GM19023 (cell line): ENCODE measurements around the gene SPACDR.
A peak's percentile ranks its signal among the peaks of the same experiment; 100 is the strongest.

ENCODE experiments used
- ATAC-seq: cut with Tn5 transposase; IDR thresholded peaks from one replicate; pipeline ENCODE4 v1.9.1; 2021; ENCODE audit warnings: mild to moderate bottlenecking, moderate library complexity; ENCODE audit not compliant: unreplicated experiment

SPACDR gene

DNA sequence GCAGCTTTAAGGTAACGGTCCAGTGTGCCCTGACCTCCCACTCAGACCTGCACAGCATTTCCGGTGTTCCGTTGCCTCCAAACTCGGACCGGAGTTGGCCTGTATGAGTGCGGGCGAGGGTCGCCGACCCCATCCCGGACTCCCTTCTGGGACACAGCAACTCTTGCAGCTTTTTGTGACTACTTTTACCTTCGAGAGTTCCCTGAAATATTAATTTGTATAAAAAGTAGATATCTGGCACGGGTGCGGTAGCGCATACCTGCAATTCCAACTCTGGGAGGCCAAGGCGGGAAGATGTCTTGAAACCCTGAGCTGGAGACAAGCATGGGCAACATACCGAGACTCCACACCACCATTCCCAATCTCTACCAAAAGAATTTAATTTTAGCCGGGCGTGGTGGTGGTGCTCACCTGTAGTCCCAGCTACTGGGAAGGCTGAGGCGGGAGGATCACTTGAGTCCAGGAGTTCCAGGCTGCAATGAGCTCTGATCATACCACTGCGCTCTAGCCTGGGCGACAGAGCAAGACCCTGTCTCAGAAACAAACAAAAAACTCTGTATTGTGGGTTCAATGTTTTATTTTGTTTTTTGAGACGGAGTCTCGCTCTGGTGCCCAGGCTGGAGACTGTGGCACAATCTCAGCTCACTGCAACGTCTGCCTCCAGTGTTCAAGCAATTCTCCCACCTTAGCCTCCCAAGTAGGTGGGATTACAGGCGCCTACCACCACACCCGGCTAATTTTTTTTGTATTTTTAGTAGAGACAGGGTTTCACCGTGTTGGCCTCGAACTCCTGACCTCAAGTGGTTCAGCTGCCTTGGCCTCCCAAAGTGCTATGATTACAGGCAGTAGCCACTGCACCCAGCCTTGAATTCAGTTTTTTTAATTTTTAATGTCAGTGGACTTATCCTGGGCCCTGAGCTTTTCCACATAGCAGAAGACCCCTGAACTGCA, 26.6 kb downstream of the SPACDR start:
- no peak for ATAC-seq

DNA sequence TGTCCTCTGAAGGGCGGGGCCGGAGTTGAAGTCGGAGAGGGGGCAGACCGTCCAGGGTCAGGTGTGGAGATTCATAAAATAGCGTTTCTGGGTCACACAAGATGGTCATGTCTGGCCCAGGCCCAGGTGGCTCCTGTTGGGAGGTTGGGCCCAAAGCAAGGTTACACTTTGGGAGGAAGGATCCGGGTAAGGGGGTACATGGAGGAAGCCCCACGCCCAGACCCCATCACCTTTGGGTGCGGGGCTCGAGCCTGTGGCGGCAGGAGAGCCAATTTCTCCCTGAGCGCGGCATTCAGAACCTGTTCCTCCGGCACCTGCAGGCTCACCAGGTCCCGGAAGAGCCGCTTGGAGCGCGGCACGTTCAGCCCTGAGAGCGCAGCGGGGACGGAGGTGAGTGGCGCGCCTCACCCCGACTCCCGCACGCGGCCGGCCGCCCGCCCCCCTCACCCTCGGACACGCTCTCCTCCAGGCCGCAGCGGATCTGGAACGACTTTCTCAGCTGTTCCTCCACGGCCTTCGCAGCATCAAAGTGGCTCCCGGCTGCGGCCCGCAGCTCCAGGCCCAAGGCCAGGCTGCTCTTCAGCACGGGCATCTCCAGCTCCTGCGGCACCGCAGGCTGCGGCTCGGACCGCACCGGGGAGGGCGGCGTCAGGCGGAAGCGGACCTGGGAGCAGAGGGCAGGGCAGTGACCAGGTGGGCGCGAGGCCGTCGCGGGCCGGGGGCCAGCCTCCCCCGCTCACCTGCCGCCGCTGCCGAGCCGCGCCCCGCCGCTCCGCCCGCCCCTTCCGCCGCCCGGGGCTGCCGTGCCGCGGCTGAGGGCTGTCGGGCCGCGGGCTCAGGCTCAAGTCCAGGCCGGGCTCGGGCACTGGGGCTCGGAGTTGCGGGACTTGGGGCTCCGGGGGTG, 28.4 kb downstream of the SPACDR start:
- peak; percentile 15 for ATAC-seq

DNA sequence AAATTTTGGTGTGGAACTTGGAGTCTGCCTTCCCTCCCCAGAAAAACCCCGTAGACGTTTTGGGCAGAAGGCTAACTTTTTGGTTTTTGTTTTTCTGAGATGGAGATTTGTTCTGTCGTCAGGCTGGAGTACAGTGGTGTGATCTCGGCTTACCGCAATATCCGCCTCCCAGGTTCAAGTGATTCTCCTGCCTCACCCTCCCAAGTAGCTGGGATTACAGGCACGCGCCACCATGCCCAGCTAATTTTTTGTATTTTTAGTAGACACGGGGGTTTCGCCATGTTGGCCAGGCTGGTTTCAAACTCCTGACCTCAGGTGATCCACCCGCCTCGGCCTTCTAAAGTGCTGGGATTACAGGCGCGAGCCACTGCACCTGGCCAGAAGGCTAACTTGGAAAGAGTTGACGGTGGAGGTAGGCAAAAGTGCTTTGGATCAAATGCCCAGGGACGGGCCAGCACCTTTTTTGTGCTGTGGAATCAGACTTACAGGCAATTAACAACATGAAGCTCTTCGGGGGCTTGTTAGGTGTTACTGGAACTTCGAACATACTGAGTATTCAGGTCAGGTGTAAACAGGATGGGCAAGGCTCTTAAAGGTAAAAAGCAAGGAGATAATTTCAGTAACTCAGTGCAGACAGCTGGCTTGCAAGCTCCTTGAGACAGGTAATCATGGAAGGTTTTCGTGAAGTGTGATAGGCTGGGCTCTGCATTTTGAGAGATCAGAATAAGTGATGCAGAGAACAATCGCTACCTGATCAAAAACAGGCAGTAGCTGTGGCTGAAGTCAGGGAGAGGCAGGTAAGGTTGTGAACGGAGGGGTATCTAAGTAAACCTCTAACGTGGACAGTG, 29.5 kb downstream of the SPACDR start:
- no peak for ATAC-seq

DNA sequence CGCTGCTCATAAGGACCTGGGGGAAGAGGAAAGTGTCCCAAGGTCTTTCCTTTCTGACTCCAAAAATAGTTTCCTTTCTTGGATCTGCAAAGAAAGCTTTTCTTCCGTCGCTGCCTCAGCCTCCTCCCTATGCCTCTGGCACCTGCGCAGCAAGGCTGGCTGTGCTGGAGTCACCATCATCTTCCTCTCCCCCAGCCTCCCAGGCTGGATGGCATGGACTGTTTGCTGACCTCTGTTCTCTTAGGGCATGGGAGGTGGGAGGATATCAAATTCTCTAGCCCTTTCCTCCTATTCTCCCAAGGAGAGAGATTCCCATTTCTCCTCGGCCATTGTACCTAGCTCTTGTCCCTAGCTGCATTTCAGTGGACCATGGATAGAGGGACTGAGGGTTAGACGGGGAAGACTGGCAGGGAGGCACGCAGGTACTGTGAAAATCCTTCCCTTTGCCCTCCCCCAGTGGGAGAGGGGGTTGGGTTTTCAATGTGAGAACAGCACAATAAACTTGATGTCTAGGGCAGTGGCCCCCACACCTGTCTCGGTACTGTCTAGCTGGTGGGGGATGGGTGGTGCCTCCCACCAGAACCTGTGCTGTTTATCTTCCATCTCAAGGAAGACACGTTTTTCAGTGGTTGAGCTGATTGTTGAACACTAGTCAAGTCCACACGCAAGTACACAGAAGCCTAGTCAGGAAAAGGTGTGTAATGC, 30.3 kb downstream of the SPACDR start:
- ATAC-seq, result no peak

DNA sequence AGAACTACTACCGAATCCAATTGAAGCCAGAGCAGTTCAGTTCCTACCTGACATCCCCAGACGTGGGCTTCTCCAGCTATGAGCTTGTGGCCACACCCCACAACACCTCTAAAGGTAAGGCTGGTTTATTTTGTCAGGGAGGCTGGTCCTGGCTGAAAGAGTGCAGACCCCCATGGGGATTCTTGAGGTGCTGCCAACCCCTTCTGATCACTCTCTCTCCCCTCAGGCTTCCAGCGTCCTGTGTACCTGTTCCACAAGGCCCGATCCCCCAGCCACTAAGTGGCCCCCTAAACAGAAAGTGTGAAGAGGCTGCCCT, 30.8 kb downstream of the SPACDR start:
- ATAC-seq, result no peak

DNA sequence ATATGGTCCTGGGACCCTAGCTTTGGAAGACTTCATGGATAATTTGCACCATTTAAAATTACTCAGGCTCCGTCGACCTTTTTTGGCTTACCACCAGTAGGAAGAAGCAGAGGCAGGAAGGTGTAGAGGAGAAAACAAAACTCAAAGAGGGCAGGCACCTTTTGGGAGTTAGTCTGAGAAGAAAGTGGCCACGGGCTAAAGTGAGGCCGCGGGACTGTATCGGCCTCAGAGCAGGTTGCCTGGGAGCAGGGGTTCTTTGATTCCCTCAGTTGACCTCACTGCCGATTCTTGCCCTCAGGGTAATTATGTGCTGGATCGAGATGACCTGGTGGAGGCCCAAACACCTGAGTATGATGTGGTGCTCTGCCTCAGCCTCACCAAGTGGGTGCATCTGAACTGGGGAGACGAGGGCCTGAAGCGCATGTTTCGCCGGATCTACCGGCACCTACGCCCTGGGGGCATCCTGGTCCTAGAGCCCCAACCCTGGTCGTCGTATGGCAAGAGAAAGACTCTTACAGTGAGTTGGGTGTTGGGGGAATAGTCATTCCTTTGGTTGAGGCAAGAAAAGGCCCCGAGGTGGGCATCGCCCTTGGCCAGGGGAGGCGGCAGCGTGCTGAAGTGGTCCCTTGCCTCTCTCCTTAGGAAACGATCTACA, 31.3 kb downstream of the SPACDR start:
- ATAC-seq, result no peak

DNA sequence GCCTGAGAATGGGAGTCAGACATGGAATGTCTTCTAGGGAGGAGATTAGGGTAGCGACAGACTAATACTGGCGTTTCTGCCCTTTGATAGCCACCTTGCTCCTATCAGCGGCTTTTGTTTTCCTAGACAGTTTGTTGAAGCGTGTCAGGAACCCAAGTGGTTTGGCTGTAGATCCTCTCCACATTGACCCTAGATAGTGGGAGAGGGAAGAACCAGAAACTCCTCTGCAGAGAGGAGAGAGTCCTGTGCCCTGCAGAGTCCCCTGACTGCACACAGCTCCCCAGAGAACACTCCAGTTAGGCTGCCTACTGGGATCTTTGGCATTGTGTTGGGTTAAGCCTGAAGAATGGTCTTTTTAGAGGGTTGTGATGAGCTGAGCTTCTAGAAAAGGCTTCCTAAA, 32.0 kb downstream of the SPACDR start:
- ATAC-seq, result no peak

DNA sequence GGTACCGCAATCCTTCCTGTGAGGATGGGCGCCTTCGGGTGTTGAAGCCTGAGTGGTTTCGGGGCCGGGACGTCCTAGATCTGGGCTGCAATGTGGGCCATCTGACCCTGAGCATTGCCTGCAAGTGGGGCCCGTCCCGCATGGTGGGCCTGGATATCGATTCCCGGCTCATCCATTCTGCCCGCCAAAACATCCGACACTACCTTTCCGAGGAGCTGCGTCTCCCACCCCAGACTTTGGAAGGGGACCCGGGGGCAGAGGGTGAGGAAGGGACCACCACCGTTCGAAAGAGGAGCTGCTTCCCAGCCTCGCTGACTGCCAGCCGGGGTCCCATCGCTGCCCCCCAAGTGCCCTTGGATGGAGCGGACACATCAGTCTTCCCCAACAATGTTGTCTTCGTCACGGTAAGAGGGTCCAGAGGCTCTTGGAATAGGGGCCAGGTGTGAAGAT, 32.7 kb downstream of the SPACDR start:
- no peak for ATAC-seq

DNA sequence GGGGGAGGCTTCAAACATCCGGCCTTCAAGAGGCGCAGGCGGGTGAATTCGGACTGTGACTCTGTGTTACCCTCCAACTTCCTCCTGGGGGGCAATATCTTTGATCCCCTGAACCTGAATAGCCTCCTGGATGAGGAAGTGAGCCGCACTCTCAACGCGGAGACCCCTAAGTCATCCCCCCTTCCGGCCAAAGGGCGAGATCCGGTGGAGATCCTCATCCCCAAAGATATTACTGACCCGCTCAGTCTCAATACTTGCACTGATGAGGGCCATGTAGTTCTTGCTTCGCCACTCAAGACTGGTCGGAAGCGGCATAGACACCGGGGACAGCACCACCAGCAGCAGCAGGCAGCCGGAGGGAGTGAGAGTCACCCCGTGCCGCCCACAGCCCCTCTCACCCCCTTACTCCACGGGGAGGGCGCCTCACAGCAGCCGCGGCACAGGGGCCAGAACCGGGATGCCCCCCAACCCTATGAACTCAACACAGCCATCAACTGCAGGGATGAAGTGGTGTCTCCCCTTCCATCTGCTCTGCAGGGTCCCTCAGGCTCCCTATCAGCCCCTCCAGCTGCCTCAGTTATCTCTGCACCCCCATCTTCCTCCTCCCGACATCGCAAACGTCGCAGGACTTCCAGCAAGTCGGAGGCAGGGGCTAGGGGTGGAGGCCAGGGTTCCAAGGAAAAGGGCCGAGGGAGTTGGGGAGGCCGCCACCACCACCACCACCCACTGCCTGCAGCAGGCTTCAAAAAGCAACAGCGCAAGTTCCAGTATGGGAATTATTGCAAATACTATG, 33.4 kb downstream of the SPACDR start:
- no peak for ATAC-seq

DNA sequence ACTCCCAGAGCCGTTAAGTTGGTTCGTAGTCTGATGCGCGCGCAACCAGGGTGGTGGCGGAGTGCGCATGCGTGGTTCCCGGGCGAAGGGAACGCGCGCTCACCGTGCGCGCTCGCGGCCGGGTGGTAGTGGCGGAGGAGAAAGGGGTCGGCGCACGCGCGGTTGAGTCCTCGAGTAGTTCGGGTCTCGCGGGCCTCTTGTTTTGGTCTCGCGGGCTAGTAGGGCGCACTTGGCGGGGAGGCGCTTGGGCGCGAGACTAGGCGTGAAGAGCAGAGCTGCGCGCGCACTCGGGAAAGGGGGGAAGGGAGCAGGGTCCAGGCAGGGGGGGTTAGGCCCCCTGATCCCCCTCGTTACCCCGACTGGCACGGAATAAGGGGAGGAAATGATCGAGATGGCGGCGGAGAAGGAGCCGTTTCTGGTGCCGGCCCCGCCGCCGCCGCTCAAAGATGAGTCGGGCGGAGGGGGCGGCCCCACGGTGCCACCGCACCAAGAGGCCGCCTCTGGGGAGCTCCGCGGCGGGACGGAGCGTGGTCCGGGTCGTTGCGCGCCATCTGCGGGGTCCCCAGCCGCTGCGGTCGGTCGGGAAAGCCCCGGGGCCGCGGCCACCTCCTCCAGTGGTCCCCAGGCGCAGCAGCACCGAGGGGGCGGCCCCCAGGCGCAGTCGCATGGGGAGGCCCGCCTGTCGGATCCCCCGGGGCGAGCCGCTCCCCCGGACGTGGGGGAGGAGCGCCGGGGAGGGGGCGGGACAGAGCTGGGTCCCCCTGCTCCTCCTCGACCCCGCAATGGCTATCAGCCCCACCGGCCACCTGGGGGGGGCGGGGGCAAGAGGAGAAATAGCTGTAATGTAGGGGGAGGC, 34.2 kb downstream of the SPACDR start, which contains the start of gene MEPCE:
TSS of gene MEPCE (plus strand) at position 195 of the 856 bp plus-strand sequence. CDS start at position 383, 188 bp downstream.
- ATAC-seq, result peak; percentile 42

DNA sequence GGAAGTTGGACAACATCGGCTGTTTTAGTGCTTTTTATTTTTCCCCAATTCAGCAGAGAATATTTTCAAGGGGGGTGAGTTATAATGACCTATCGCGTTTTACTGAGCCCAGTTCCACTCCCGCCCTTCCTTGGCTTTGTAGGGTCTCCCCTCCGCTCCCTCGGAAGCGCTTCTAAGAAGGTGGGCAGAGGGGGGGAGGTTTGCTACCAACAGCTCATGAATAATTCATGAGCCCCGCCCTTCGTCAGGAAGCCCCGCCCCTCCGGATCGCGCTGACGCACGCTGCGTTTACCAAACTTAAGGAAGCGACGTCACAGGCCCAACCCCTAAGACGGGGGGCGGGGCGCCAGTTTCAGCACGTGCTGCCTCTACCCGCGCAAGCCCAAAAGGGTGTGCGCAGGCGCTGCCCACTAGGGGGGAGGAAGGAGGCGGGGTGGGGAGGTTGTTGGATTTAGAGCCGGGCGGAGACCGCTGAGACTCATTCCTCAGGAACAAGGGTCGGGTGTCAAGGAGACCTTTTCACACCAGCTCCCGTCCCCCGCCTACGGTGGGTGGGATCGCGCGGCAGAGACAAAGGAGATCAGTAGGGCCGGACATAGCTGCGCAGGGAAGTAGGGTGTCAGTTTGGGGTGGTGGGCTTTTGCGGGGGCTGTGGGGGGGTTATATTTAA, 35.0 kb downstream of the SPACDR start:
- peak; percentile 47 for ATAC-seq

DNA sequence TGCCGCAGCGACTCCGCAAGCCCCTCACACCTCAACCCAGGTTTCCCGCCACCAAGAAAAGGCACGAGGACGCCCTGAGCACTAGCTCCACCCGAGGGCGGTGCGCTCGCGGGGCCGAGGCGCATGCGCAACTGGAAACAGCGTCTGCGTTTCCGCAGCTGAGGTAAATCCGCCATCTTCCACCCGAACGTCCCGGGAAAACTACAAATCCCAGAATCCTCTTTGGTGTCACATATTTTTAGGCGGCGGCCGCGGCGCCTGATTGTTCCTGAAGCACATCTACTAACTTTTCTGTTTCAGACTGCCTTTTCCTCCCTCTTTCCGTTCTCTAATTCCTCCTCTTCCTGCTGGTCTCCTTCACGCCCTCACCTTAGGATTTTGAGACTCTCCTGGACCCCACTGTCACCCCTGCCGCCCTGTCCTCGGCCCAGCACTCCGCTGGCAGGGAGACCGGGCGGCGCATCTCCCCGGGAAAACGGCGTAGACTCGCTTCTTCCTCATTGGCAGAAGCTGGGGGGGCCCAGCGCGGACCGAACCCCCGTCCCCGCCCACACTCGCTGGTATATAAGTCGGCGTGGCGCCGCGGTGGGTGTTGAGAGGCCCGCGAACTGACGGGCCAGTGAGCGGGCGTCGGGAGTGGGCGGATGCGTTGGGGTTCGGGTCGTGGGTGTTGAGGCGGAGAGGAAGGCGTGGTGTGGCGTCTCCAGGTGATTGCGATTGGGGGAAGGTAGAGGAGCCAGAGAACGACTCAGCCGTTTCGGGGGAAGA, 35.7 kb downstream of the SPACDR start, which contains the start of gene ZCWPW1:
TSS of gene ZCWPW1 (minus strand) at position 505 of the 768 bp plus-strand sequence. CDS start 8,054 bp downstream, outside the sequence.
- peak; percentile 39 for ATAC-seq

DNA sequence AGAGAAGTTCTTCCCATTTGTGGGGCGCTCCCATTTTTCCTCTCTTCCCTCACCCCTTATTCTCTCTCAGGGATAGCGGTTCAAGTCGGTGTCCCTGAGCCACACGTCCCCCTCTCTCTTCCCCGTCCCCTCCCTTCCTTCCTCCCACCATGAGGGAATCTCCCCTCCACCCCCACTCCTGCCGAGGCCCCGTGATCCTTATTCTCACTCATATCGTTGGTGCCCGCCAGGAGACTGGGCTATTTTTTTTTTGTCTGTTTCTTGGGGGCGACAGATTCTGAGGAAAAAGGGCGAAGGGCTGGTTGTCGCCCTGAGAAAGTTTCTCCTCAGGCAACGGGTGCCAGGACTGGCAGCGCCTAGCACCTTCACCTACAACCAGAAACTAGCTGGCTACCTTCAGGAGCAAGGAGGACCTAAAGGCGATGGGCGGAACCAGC, 36.3 kb downstream of the SPACDR start:
- no peak for ATAC-seq

DNA sequence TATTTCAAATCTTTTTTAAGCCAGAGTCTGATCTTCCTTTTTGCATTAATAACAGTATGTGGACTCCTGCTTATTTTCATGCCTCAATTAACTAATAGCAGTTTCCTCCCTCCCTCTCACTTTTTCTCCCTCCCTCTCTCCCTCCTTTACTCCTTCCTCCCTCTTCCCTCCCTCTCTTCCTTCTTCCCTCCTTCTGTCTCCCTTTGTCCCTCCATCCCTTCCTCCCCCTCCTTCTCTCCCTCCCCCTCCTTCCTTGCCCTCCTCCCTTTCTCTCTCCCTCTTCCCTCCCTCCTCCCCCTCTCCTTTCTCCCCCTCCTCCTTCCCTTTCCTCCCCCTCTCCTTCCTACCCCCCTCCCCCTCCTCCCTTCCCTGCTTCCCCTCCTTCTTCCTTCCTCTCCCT, 37.5 kb downstream of the SPACDR start:
- ATAC-seq, result no peak

DNA sequence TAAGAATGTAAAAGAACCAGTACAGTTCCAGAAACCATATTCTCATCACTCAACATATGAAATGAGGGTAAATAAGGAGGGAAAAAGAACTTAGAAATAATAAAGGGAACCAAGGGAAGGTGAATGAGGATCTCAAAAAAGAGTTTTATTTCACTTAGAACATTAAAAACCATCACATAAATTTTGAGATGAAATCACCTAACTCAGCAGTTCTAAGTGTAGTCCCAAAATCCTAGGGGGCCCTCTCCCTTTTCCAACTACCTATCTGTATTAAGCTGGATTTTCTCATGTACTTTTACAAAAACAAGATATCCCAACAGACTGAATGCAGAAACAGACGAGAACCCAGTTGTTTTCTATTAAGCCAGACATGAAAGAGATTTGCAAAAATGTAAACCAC, 38.7 kb downstream of the SPACDR start:
- no peak for ATAC-seq

DNA sequence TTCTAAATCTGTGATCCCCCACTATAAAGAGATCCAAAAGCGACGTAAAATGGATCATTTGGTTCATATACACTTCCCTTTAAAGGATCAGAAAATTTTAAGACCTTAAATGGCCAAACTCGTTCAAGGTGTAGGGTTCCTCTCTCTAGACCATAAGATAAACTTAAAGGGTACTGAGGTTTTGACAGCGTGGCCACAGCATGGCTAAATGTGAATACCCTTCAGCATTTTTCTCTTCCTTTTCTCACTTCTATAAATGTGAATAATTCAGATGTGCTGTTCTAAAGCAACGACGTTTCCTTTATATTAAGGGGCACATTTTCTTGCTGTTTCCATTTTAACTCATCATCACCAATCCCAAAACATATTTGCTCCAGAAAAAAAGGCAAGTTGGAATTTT, 40.7 kb downstream of the SPACDR start:
- no peak for ATAC-seq
